Lung (tissue), 12 donors: ENCODE data around the gene HID1. TPM values are rescaled to one million over a fixed set of nuclear protein-coding genes. Genes with fewer than 3 reads are reported as not detected.

Source experiments
- ATAC-seq: fragments of 200-7000 bp; cut with Tn5 transposase; one replicate; pipeline ENCODE4 v1.9.1; 2020; ENCODE audit warnings: moderate number of reproducible peaks; ENCODE audit not compliant: insufficient read depth, low FRiP score
- DNase-seq, 3 donors: peaks; one replicate each; pipeline ENCODE4 v3.0.0-alpha.2; 2013 to 2017
- H3K27ac ChIP-seq, 2 donors: one replicate each; pipeline ENCODE4 v1.5.1; 2013; ENCODE audit warnings: mild to moderate bottlenecking in 2 of 2, moderate library complexity in 2 of 2, control low read depth in 1 of 2, inconsistent platforms in 1 of 2, low read depth in 1 of 2, low read length in 1 of 2
- H3K27me3 ChIP-seq, 3 donors: one replicate each; pipeline ENCODE4 v1.5.1; 2013; ENCODE audit warnings: low read length in 2 of 3; ENCODE audit not compliant: control insufficient read depth in 3 of 3, insufficient read depth in 3 of 3
- H3K36me3 ChIP-seq, 4 donors: one replicate each; pipeline ENCODE4 v1.5.1; 2013; ENCODE audit warnings: low read length in 4 of 4, mild to moderate bottlenecking in 1 of 4, moderate library complexity in 1 of 4; ENCODE audit not compliant: control insufficient read depth in 4 of 4, insufficient read depth in 4 of 4
- H3K4me1 ChIP-seq, 5 donors: one replicate each; pipeline ENCODE4 v1.5.1; 2013; ENCODE audit warnings: low read length in 5 of 5, mild to moderate bottlenecking in 2 of 5, moderate library complexity in 1 of 5; ENCODE audit not compliant: control insufficient read depth in 5 of 5, insufficient read depth in 5 of 5
- H3K4me3 ChIP-seq: one replicate; pipeline ENCODE4 v1.5.1; 2013; ENCODE audit warnings: mild to moderate bottlenecking, control low read depth, moderate library complexity
- H3K9ac ChIP-seq, 2 donors: one replicate each; pipeline ENCODE4 v1.5.1; 2013; ENCODE audit warnings: low read length in 2 of 2, control low read depth in 1 of 2; ENCODE audit not compliant: insufficient read depth in 1 of 2
- H3K9me3 ChIP-seq, 4 donors: one replicate each; pipeline ENCODE4 v1.5.1; 2013; ENCODE audit warnings: low read length in 3 of 4, mild to moderate bottlenecking in 1 of 4, moderate library complexity in 1 of 4; ENCODE audit not compliant: control insufficient read depth in 4 of 4, insufficient read depth in 3 of 4
- CTCF ChIP-seq: IDR thresholded peaks from 2 replicates; pipeline ENCODE4 v1.5.1; 2012; ENCODE audit warnings: mild to moderate bottlenecking; ENCODE audit errors: control extremely low read depth, extremely low read depth
- WGBS, 2 donors: extraction: QIAGEN DNeasy Blood & Tissue Kit; methylation state at CpG; one replicate each; pipeline ENCODE4 v1.1.7; 2013; 5-methylcytosine and 5-hydroxymethylcytosine counted together
- polyA plus RNA-seq, 2 donors: library from polyadenylated mRNA; stranded (reverse); fragments of 200-250 nt; gene quantifications; one replicate each; pipeline ENCODE4 v1.2.1, GENCODE V29; 2013
- total RNA-seq, 2 donors: library from RNA; depleted of rRNA in 1 of 2; stranded (reverse); fragments of >200 nt in 1 of 2; gene quantifications; one replicate each; pipeline ENCODE4 v1.2.1, GENCODE V29; 2014 to 2021
- donor health status: control.
- donor health status: control.
- donor health status: Bipolar disorder and iron deficiency.
- donor health status: healthy.
- donor health status: DM: yes; HTN: yes; CAD: no.

Gene HID1
- total and polyA plus RNA-seq, 4 donors = 15.2 to 42.1 (median 29.2) TPM

- Histone ChIP-seq H3K4me1 (peaks cover 0 to 3% (median 0%) of the 10 kb centered on the region in 5 donors), H3K27me3 (peaks cover 0 to 76% (median 24%) of the 10 kb centered on the region in 3 donors), H3K27ac (no peak overlapping the region), H3K36me3 (no peaks in the 10 kb centered on the region), H3K9me3 (peaks cover 0 to 3% (median 0%) of the 10 kb centered on the region in 4 donors), H3K9ac (no peak overlapping the region), H3K4me3 (no peak overlapping the region)
- 55 to 57% methylated on average over 11 of the region's 11 CpGs for WGBS, 2 donors
- no peak for DNase-seq
- ATAC-seq = no peak
- TF ChIP-seq CTCF = no peak
Observed at GRCh38 chr17:74937064-74938051, 35.2 kb downstream of the HID1 start.

GRCh38 chr17:74936470-74936799, 36.1 kb downstream of the HID1 start:
- Histone ChIP-seq H3K4me3 (no peak overlapping the region), H3K27me3 (peaks cover 0 to 72% (median 27%) of the 10 kb centered on the region in 3 donors), H3K36me3 (no peaks in the 10 kb centered on the region), H3K27ac (no peak overlapping the region), H3K9ac (no peak overlapping the region), H3K9me3 (peaks cover 0 to 3% (median 0%) of the 10 kb centered on the region in 4 donors), H3K4me1 (peaks cover 0 to 3% (median 0%) of the 10 kb centered on the region in 5 donors)
- no peak for TF ChIP-seq CTCF
- WGBS, 2 donors = 16 to 20% methylated on average over 11 to 12 of the region's 12 CpGs
- no peak for DNase-seq
- ATAC-seq = no peak

- WGBS, 2 donors = 5 to 7% methylated on average over 71 to 78 of the region's 78 CpGs
- Histone ChIP-seq H3K4me1 (peaks cover 0 to 3% (median 0%) of the 10 kb centered on the region in 5 donors), H3K4me3 (no peak within 1 kb of the TSS), H3K9ac (no peak within 1 kb of the TSS), H3K27me3 (peaks cover 0 to 78% (median 27%) of the 10 kb centered on the region in 3 donors), H3K36me3 (no peaks in the 10 kb centered on the region), H3K27ac (no peak within 1 kb of the TSS), H3K9me3 (peaks cover 0 to 3% (median 0%) of the 10 kb centered on the region in 4 donors)
- DNase-seq (no peak), ATAC-seq (no peak)
- TF ChIP-seq CTCF = no peak
Observed at GRCh38 chr17:74935585-74936469, 36.7 kb downstream of the HID1 start, which contains the start of gene OTOP3. Gene OTOP3 (plus strand): TSS chr17:74935898. CDS start chr17:74935922, 24 bp downstream.
